Mammary epithelial cell (primary cell): ENCODE data around the gene DRD4.

Experiments
- EZH2 ChIP-seq: IDR thresholded peaks from 2 replicates; pipeline ENCODE4 v1.6.1; 2012; ENCODE audit warnings: low read length, inconsistent platforms, borderline replicate concordance
- TF ChIP-seq, protein P1 (sequence below), 2 donors: IDR thresholded peaks in 1 of 2; conservative IDR thresholded peaks in 1 of 2; 2 replicates each; pipeline ENCODE4 v1.5.1; 2011 to 2012; ENCODE audit warnings: inconsistent platforms in 2 of 2, low read length in 2 of 2, mild to moderate bottlenecking in 2 of 2, control low read depth in 1 of 2, low read depth in 1 of 2; ENCODE audit not compliant: insufficient read depth in 1 of 2; ENCODE audit errors: extremely low read depth in 1 of 2

DNA sequence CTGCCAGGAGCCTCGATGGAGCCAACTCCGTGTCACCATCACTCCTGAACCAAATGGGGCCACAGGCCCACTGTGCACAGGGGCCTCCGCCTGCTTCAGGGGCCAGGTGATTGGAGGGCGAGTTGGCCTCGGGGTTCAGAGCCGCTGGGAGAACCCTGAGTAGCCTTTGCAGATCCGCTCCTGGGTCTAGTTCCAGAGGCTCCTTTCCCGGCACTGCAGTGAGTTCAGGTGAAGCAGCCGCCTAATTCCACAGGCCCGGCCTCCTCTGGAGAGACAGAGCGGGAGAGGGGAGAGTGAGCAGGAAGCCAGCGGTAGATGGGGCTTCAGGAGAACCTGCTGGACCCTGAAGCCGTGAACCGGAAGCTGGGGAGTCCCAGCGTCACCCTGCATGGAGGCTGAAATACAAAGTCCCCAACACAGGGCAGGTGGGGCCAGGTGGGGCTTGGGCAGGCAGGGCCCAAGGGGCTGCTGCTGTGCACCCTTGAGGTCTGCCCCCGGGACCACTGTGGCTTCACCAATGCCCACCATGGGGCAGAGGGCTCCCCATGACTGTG is 22.5 kb downstream of the DRD4 start:
- TF ChIP-seq, protein P1, sequence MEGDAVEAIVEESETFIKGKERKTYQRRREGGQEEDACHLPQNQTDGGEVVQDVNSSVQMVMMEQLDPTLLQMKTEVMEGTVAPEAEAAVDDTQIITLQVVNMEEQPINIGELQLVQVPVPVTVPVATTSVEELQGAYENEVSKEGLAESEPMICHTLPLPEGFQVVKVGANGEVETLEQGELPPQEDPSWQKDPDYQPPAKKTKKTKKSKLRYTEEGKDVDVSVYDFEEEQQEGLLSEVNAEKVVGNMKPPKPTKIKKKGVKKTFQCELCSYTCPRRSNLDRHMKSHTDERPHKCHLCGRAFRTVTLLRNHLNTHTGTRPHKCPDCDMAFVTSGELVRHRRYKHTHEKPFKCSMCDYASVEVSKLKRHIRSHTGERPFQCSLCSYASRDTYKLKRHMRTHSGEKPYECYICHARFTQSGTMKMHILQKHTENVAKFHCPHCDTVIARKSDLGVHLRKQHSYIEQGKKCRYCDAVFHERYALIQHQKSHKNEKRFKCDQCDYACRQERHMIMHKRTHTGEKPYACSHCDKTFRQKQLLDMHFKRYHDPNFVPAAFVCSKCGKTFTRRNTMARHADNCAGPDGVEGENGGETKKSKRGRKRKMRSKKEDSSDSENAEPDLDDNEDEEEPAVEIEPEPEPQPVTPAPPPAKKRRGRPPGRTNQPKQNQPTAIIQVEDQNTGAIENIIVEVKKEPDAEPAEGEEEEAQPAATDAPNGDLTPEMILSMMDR (conservative IDR thresholded peaks at IDR 0.05 in 1 of 2, IDR thresholded peaks at IDR 0.05 in 1 of 2; ENCODE audit: extremely low read depth in 1 of 2, insufficient read depth in 1 of 2, low read depth in 1 of 2, low read length in 2 of 2) = no peak
- no peak for TF ChIP-seq EZH2
